Erythroblast (primary cell): ENCODE data around the gene POC1B.

ENCODE experiments used
- GATA1 ChIP-seq: IDR thresholded peaks from 2 replicates; pipeline ENCODE4 v1.6.1; 2011; ENCODE audit warnings: low read depth, mild to moderate bottlenecking, control low read depth, low read length, moderate library complexity
- POLR2A ChIP-seq: IDR thresholded peaks from 2 replicates; pipeline ENCODE4 v1.6.1; 2011; ENCODE audit warnings: mild to moderate bottlenecking, low read length

- TF ChIP-seq POLR2A = no peak
- no peak for TF ChIP-seq GATA1
These were observed 49.6 kb downstream of the POC1B start for GRCh38 chr12:89476232-89476631.
